ENCODE data around the gene NEDD1. TPM values are rescaled to one million over a fixed set of nuclear protein-coding genes. Genes with fewer than 3 reads are reported as not detected.

Gene NEDD1
- total RNA-seq: 10 to 100 TPM; 13.1 to 13.6 TPM
- long read RNA-seq, full-length matches to known transcripts: 16 of 23 reads
- long read RNA-seq, partial matches to known transcripts: 2 of 23 reads
- long read RNA-seq, other reads (novel, unspliced or antisense): 5 of 23 reads

- DNase-seq (peak; percentile 77 to 92), ATAC-seq (peak; percentile 93)
- intact Hi-C loops (cut with DNase I, micrococcal nuclease): no loop called here
Observed at GRCh38 chr12:96906849-96907670, at the start of gene NEDD1. Gene NEDD1 (plus strand): TSS chr12:96907257. CDS start chr12:96909760, 2,503 bp downstream.

GRCh38 chr12:96858162-96858561 lies 48.9 kb upstream of the NEDD1 start:
- intact Hi-C loops (cut with DNase I, micrococcal nuclease): no loop called here
- ATAC-seq (no peak), DNase-seq (no peak)

GRCh38 chr12:96861656-96862055 lies 45.4 kb upstream of the NEDD1 start:
- no peak for DNase-seq
- intact Hi-C loops (cut with DNase I, micrococcal nuclease): no loop called here
- ATAC-seq: no peak

GRCh38 chr12:96862326-96862725 lies 44.7 kb upstream of the NEDD1 start:
- ATAC-seq: no peak
- no peak for DNase-seq
- intact Hi-C loops (cut with DNase I, micrococcal nuclease): no loop called here

- intact Hi-C loops (cut with DNase I, micrococcal nuclease): no loop called here
Observed at GRCh38 chr12:96864335-96864734, 42.7 kb upstream of the NEDD1 start.

GRCh38 chr12:96866801-96867590 lies 40.1 kb upstream of the NEDD1 start:
- ATAC-seq (no peak), DNase-seq (no peak)
- intact Hi-C loops (cut with DNase I, micrococcal nuclease): no loop called here

More at GRCh38 chr12:96864335-96864734, 42.7 kb upstream of the NEDD1 start:
- ATAC-seq: no peak
- no peak for DNase-seq

GRCh38 chr12:96870946-96871345 lies 36.1 kb upstream of the NEDD1 start:
- DNase-seq: no peak
- intact Hi-C loops (cut with DNase I, micrococcal nuclease): no loop called here
- no peak for ATAC-seq

GRCh38 chr12:96872961-96873360 lies 34.1 kb upstream of the NEDD1 start:
- DNase-seq (no peak), ATAC-seq (no peak)
- intact Hi-C loops (cut with DNase I, micrococcal nuclease): no loop called here

- no peak for ATAC-seq
Observed at GRCh38 chr12:96874211-96874610, 32.8 kb upstream of the NEDD1 start.

GRCh38 chr12:96876966-96877365 lies 30.1 kb upstream of the NEDD1 start:
- no peak for DNase-seq
- no peak for ATAC-seq
- intact Hi-C loops (cut with DNase I, micrococcal nuclease): no loop called here

More at GRCh38 chr12:96874211-96874610, 32.8 kb upstream of the NEDD1 start:
- intact Hi-C loops (cut with DNase I, micrococcal nuclease): no loop called here
- no peak for DNase-seq

- no peak for ATAC-seq
- intact Hi-C loops (cut with DNase I, micrococcal nuclease): no loop called here
- no peak for DNase-seq
Observed at GRCh38 chr12:96878704-96879103, 28.4 kb upstream of the NEDD1 start.

- DNase-seq (no peak), ATAC-seq (no peak)
- intact Hi-C loops (cut with DNase I, micrococcal nuclease): no loop called here
Observed at GRCh38 chr12:96879301-96879700, 27.8 kb upstream of the NEDD1 start.

GRCh38 chr12:96880220-96880619 lies 26.8 kb upstream of the NEDD1 start:
- DNase-seq (no peak), ATAC-seq (no peak)
- intact Hi-C loops (cut with DNase I, micrococcal nuclease): no loop called here

GRCh38 chr12:96881608-96882007 lies 25.4 kb upstream of the NEDD1 start:
- ATAC-seq: no peak
- intact Hi-C loops (cut with DNase I, micrococcal nuclease): no loop called here
- no peak for DNase-seq

GRCh38 chr12:96882862-96883261 lies 24.2 kb upstream of the NEDD1 start:
- intact Hi-C loops (cut with DNase I, micrococcal nuclease): no loop called here
- ATAC-seq (no peak), DNase-seq (no peak)

GRCh38 chr12:96883571-96883970 lies 23.5 kb upstream of the NEDD1 start:
- DNase-seq: no peak
- intact Hi-C loops (cut with DNase I, micrococcal nuclease): no loop called here
- ATAC-seq: no peak

GRCh38 chr12:96886998-96887677 lies 19.9 kb upstream of the NEDD1 start:
- no peak for ATAC-seq
- intact Hi-C loops (cut with DNase I, micrococcal nuclease): no loop called here
- peak in 1 of 2 donors; percentile 28 for DNase-seq

- no peak for ATAC-seq
- no peak for DNase-seq
- intact Hi-C loops (cut with DNase I, micrococcal nuclease): no loop called here
Observed at GRCh38 chr12:96889273-96889933, 17.7 kb upstream of the NEDD1 start.

GRCh38 chr12:96890331-96890730 lies 16.7 kb upstream of the NEDD1 start:
- DNase-seq: no peak

More at GRCh38 chr12:96890331-96890730, 16.7 kb upstream of the NEDD1 start:
- ATAC-seq: no peak
- intact Hi-C loops (cut with DNase I, micrococcal nuclease): no loop called here

Data from left colon (tissue), 2 donors.